PC-3 (cell line): ENCODE data around the gene PACSIN1. TPM values are rescaled to one million over a fixed set of nuclear protein-coding genes. Genes with fewer than 3 reads are reported as not detected.

ENCODE experiments used
- ATAC-seq: fragments of 200-7000 bp; cut with Tn5 transposase; 2 replicates; pipeline ENCODE4 v1.9.1; 2020; ENCODE audit warnings: mild to moderate bottlenecking, moderate library complexity
- BruUV-seq: library from RNA; stranded (reverse); fragments of 400-500 nt; replicated peaks from 2 replicates; lab custom pipeline; 2021; lab: Mats Ljungman, UMichigan
- CTCF ChIA-PET: fragments of 300-600 bp; sonication (Branson Sonifier 250); formaldehyde crosslinking; loops from one replicate; lab custom pipeline; 2022; ENCODE audit warnings: antibody characterized with exemption; lab: Charles Lee
- POLR2A ChIA-PET: fragments of 300-600 bp; sonication (Branson Sonifier 250); formaldehyde crosslinking; loops from one replicate; lab custom pipeline; 2022; ENCODE audit warnings: antibody characterized with exemption; ENCODE audit not compliant: unreplicated experiment; lab: Charles Lee
- DNase-seq: peaks from one replicate; pipeline ENCODE4 v3.0.0-alpha.2; 2015
- H2AFZ ChIP-seq: fragments of 300-600 bp; sonication (generic); 2 replicates; pipeline ENCODE4 v1.6.0; 2016; ENCODE audit warnings: antibody characterized with exemption, low read length
- H3F3A ChIP-seq: fragments of 300-600 bp; sonication (generic); one replicate; pipeline ENCODE4 v1.6.0; 2017; ENCODE audit warnings: antibody characterized with exemption, low read length, control low read depth, mild to moderate bottlenecking; ENCODE audit not compliant: unreplicated experiment
- H3K27ac ChIP-seq: fragments of 300-600 bp; sonication (generic); 2 replicates; pipeline ENCODE4 v1.5.1; 2016; ENCODE audit warnings: mild to moderate bottlenecking, low read length
- H3K27me3 ChIP-seq: fragments of 300-600 bp; sonication (generic); 2 replicates; pipeline ENCODE4 v1.6.1; 2016; ENCODE audit warnings: low read length, mixed read lengths
- H3K36me3 ChIP-seq: fragments of 300-600 bp; sonication (generic); 2 replicates; pipeline ENCODE4 v1.6.1; 2016; ENCODE audit warnings: low read depth, mixed run types, low read length, mixed read lengths
- H3K4me1 ChIP-seq: fragments of 300-600 bp; sonication (generic); 2 replicates; pipeline ENCODE4 v1.5.1; 2016; ENCODE audit warnings: low read length; ENCODE audit not compliant: insufficient read depth
- H3K4me2 ChIP-seq: fragments of 300-600 bp; sonication (generic); 2 replicates; pipeline ENCODE4 v1.6.0; 2016; ENCODE audit warnings: low read length
- H3K4me3 ChIP-seq: fragments of 300-600 bp; sonication (generic); 2 replicates; pipeline ENCODE4 v1.5.1; 2016; ENCODE audit warnings: mild to moderate bottlenecking, low read length, mixed read lengths
- H3K79me2 ChIP-seq: fragments of 300-600 bp; sonication (generic); 2 replicates; pipeline ENCODE4 v1.6.1; 2017; ENCODE audit warnings: low read length, mixed read lengths
- H3K9ac ChIP-seq: fragments of 300-600 bp; sonication (generic); 2 replicates; pipeline ENCODE4 v1.6.0; 2016; ENCODE audit warnings: mild to moderate bottlenecking, low read length
- H3K9me2 ChIP-seq: fragments of 300-600 bp; sonication (generic); replicated peaks from 2 replicates; pipeline ENCODE4 v1.6.1; 2016; ENCODE audit warnings: mixed run types, low read length, mixed read lengths
- H3K9me3 ChIP-seq: fragments of 300-600 bp; sonication (generic); 2 replicates; pipeline ENCODE4 v1.6.1; 2016; ENCODE audit warnings: low read length, mixed read lengths
- H4K20me1 ChIP-seq: fragments of 300-600 bp; sonication (generic); 2 replicates; pipeline ENCODE4 v1.6.1; 2016; ENCODE audit warnings: low read length, mixed read lengths
- EZH2 ChIP-seq: fragments of 300-600 bp; sonication (generic); IDR thresholded peaks from one replicate; pipeline ENCODE4 v1.6.1; 2017; ENCODE audit warnings: antibody characterized with exemption, mild to moderate bottlenecking, low read length; ENCODE audit not compliant: unreplicated experiment
- EZH2phosphoT487 ChIP-seq: fragments of 300-600 bp; sonication (generic); IDR thresholded peaks from 2 replicates; pipeline ENCODE4 v1.6.1; 2018; ENCODE audit warnings: mild to moderate bottlenecking, antibody characterized with exemption, low read length, borderline replicate concordance
- intact Hi-C: fragments of 100-400 bp; cut with micrococcal nuclease; formaldehyde crosslinking; loops from 2 replicates; pipeline ENCODE4 v1.9.0; 2023
- total RNA-seq: library from RNA; depleted of rRNA; stranded (reverse); fragments of >200 nt; gene quantifications from 2 replicates; pipeline ENCODE4 v1.2.3, GENCODE V29; 2014
- TF ChIP-seq, protein P1 (sequence below): fragments of 300-600 bp; sonication (generic); conservative IDR thresholded peaks from 2 replicates; pipeline ENCODE4 v1.5.1; 2017; ENCODE audit warnings: antibody characterized with exemption, low read depth, mild to moderate bottlenecking, low read length

PACSIN1 gene
- total RNA-seq, 1 experiment from 2014 or later, result 2.3 TPM

DNA sequence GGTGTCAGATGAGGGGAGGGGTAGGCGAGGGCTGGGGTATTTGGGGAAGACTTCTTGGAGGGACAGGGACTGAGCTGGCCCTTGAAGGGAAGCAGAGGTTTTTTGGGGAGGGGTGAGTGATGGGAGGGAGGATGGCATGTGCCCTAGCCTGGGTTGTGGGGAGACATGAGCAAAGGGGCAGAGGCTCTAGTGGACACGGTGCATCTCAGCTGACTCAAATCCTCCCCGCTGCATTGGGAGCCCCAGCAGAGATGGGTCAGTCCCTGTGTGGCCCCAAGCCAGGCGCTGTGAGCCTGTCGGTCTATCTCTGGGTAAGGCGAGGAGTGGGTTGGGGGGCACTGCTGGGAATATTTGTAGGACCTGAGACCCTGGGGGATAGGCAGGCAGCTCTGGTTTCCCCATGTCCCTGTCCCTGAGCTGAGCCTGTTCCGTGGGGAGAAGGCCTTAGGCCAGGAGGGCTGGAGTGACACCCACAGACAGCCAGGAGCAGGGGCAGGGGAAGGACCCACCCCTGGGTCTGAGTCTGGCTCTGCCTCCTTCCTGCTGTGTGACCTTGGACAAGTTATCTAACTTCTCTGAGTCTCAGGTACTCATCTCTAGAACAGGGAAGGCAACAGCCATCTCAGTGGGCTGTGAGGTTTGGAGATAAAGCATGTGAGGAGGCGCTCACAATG is 54.2 kb downstream of the PACSIN1 start:
- Histone ChIP-seq H3K27me3 (no peaks in the 10 kb centered on the region), H4K20me1 (no peaks in the 10 kb centered on the region), H3K27ac (no peak overlapping the region), H3K9ac (no peak overlapping the region), H3K36me3 (no peaks in the 10 kb centered on the region), H2AFZ (no peak overlapping the region), H3F3A (no peaks in the 10 kb centered on the region), H3K9me2 (no peaks in the 10 kb centered on the region), H3K4me2 (no peak overlapping the region), H3K4me1 (no peaks in the 10 kb centered on the region), H3K4me3 (no peak overlapping the region), H3K9me3 (no peaks in the 10 kb centered on the region), H3K79me2 (no peaks in the 10 kb centered on the region)
- DNase-seq, result no peak
- TF ChIP-seq, protein P1, sequence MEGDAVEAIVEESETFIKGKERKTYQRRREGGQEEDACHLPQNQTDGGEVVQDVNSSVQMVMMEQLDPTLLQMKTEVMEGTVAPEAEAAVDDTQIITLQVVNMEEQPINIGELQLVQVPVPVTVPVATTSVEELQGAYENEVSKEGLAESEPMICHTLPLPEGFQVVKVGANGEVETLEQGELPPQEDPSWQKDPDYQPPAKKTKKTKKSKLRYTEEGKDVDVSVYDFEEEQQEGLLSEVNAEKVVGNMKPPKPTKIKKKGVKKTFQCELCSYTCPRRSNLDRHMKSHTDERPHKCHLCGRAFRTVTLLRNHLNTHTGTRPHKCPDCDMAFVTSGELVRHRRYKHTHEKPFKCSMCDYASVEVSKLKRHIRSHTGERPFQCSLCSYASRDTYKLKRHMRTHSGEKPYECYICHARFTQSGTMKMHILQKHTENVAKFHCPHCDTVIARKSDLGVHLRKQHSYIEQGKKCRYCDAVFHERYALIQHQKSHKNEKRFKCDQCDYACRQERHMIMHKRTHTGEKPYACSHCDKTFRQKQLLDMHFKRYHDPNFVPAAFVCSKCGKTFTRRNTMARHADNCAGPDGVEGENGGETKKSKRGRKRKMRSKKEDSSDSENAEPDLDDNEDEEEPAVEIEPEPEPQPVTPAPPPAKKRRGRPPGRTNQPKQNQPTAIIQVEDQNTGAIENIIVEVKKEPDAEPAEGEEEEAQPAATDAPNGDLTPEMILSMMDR, result no peak
- TF ChIP-seq EZH2phosphoT487, result no peak
- TF ChIP-seq EZH2, result no peak
- BruUV-seq, result no TSS peak
- ChIA-PET CTCF (no interaction called here), POLR2A (no interaction called here)
- intact Hi-C loops, result no loop called here
- ATAC-seq, result no peak

GRCh38 chr6:34520645-34521462 is 55.0 kb downstream of the PACSIN1 start:
- Histone ChIP-seq H3K9me2 (no peaks in the 10 kb centered on the region), H3K79me2 (no peaks in the 10 kb centered on the region), H3K27ac (no peak overlapping the region), H3K9me3 (no peaks in the 10 kb centered on the region), H4K20me1 (no peaks in the 10 kb centered on the region), H3K4me3 (no peak overlapping the region), H3K4me2 (no peak overlapping the region), H3K27me3 (no peaks in the 10 kb centered on the region), H3K4me1 (no peaks in the 10 kb centered on the region), H3F3A (no peaks in the 10 kb centered on the region), H2AFZ (no peak overlapping the region), H3K9ac (no peak overlapping the region), H3K36me3 (no peaks in the 10 kb centered on the region)
- TF ChIP-seq EZH2 (no peak), EZH2phosphoT487 (no peak)
- TF ChIP-seq, protein P1, result no peak
- intact Hi-C loops, result no loop called here
- BruUV-seq, result no TSS peak
- no peak for ATAC-seq
- ChIA-PET POLR2A (no interaction called here), CTCF (no interaction called here)
- DNase-seq, result no peak
